ENCODE measurements around the gene WDR41. TPM values are rescaled to one million over a fixed set of nuclear protein-coding genes. Genes with fewer than 3 reads are reported as not detected.

The WDR41 gene
- total and polyA plus RNA-seq, 2 of the 4 experiments (the other 2 are of a cell fraction), result 38.1 to 72.1 TPM

DNA sequence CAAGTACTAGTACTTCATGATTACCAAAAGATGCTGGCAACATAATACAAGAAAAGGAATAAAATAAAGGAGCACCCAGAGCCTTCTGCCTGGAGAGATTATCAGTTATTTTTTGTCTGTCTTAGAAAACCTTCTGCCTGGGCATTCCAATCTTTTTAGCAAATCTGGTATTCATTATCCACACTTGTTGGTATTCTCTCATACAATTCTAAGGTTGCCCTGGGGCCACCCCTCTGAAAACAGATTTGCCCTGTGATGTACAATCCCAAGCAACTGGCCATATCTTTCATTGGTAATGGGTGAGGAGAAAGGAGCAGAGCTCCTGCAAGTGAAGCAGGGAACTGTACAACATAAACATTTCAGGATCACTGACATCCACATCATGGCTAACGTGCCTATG lies 47.8 kb downstream of the WDR41 start:
- no peak overlapping the region for H2AK5ac ChIP-seq (ENCODE audit: low read depth, low read length)
- peak; percentile 29 for DNase-seq

More for the DNA sequence above, 47.8 kb downstream of the WDR41 start:
- dilution Hi-C loops (cut with HindIII; ENCODE audit: low sequenced_read_pairs, unreplicated experiment), result no loop called here
- H2BK20ac ChIP-seq (ENCODE audit: low read depth, low read length), result no peak overlapping the region
- H3K9me1 ChIP-seq (ENCODE audit: insufficient read depth, low read length), result no peaks in the 10 kb centered on the region
- no CpG with 5 or more reads among the region's 1 CpG for WGBS, 2 experiments (ENCODE audit: extremely low coverage in 2 of 2, insufficient read length in 1 of 2)
- H3K9me3 ChIP-seq (ENCODE audit: control insufficient read depth, insufficient read depth, low read length), result no peaks in the 10 kb centered on the region
- no peak overlapping the region for H3K9ac ChIP-seq (ENCODE audit: low read depth, low read length)
- 0 out of 2 replicates have a peak overlapping the region, but pooled peaks have one; percentile 13 for H3K14ac ChIP-seq (replicated peaks; ENCODE audit: low read depth, low read length)
- no peaks in the 10 kb centered on the region; the same call in 1 of the 2 replicates for H3K4me1 ChIP-seq (ENCODE audit: control insufficient read depth, insufficient read depth, low read length)
- no peak overlapping the region for H4K5ac ChIP-seq (ENCODE audit: low read depth, low read length)
- peaks cover 19% of the 10 kb centered on the region for H3K36me3 ChIP-seq (ENCODE audit: control insufficient read depth, insufficient read depth, low read length)
- H3K79me1 ChIP-seq (ENCODE audit: low read depth in 1 of 2, low read length in 2 of 2), result peaks cover 2 to 3% of the 10 kb centered on the region in 2 experiments; a peak in 3 of 4 replicates
- H4K20me1 ChIP-seq (ENCODE audit: insufficient read depth, low read length), result no peaks in the 10 kb centered on the region
- H3K4ac ChIP-seq (ENCODE audit: low read depth, low read length), result no peak overlapping the region
- TF ChIP-seq POLR2A (IDR thresholded peaks at IDR 0.05; ENCODE audit: low read depth, low read length) (no peak), CEBPB (IDR thresholded peaks at IDR 0.05; ENCODE audit: low read depth, low read length) (no peak), FOS (IDR thresholded peaks at IDR 0.05; ENCODE audit: low read depth, low read length) (no peak), NFE2L2 (IDR thresholded peaks at IDR 0.05; ENCODE audit: low read depth, low read length) (no peak), RAD21 (IDR thresholded peaks at IDR 0.05; ENCODE audit: low read length) (no peak)
- TF ChIP-seq, protein P1, sequence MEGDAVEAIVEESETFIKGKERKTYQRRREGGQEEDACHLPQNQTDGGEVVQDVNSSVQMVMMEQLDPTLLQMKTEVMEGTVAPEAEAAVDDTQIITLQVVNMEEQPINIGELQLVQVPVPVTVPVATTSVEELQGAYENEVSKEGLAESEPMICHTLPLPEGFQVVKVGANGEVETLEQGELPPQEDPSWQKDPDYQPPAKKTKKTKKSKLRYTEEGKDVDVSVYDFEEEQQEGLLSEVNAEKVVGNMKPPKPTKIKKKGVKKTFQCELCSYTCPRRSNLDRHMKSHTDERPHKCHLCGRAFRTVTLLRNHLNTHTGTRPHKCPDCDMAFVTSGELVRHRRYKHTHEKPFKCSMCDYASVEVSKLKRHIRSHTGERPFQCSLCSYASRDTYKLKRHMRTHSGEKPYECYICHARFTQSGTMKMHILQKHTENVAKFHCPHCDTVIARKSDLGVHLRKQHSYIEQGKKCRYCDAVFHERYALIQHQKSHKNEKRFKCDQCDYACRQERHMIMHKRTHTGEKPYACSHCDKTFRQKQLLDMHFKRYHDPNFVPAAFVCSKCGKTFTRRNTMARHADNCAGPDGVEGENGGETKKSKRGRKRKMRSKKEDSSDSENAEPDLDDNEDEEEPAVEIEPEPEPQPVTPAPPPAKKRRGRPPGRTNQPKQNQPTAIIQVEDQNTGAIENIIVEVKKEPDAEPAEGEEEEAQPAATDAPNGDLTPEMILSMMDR (conservative IDR thresholded peaks at IDR 0.05; ENCODE audit: low read depth, low read length), result no peak
- H2AFZ ChIP-seq (replicated peaks; ENCODE audit: low read length, poor library complexity), result no peak overlapping the region
- no peak overlapping the region for H2BK5ac ChIP-seq (ENCODE audit: low read depth, low read length, poor library complexity, severe bottlenecking)
- no peak overlapping the region for H3K56ac ChIP-seq (ENCODE audit: extremely low read depth, insufficient read depth, low read length)
- H3K27ac ChIP-seq (ENCODE audit: insufficient read depth, low read length), result no peak overlapping the region
- ChIA-PET POLR2A (ENCODE audit: unreplicated experiment) (no interaction called here), CTCF (no interaction called here)
- no peak overlapping the region for H3K23ac ChIP-seq (ENCODE audit: low read depth, low read length)
- intact Hi-C loops (cut with micrococcal nuclease), result no loop called here
- H3K4me2 ChIP-seq (ENCODE audit: low read depth, low read length), result no peak overlapping the region
- in situ Hi-C loops (cut with MboI; ENCODE audit: low sequenced_read_pairs), result no loop called here
- no peak overlapping the region for H2BK120ac ChIP-seq (ENCODE audit: low read depth, low read length)
- no peak overlapping the region for H2AK9ac ChIP-seq (replicated peaks; ENCODE audit: low read depth, low read length, poor library complexity)
- H3K4me3 ChIP-seq (ENCODE audit: insufficient read depth, low read depth, low read length), result no peak overlapping the region
- no peak overlapping the region for H3K18ac ChIP-seq (ENCODE audit: low read depth, low read length)
- peak; percentile 53 for ATAC-seq (ENCODE audit: low read depth)
- no peaks in the 10 kb centered on the region for H3K27me3 ChIP-seq (ENCODE audit: control insufficient read depth, insufficient read depth, low read length)
- H4K91ac ChIP-seq (ENCODE audit: insufficient read depth, low read depth, low read length), result no peak overlapping the region
- H2BK15ac ChIP-seq (ENCODE audit: low read depth, low read length), result no peak overlapping the region
- H4K8ac ChIP-seq (ENCODE audit: low read depth in 2 of 2, low read length in 2 of 2), result no peak overlapping the region
- no TSS peak for BruUV-seq (replicated peaks)

Measured in IMR-90 (cell line).